Hepatocyte (in vitro differentiated cells): ENCODE results near the gene MAP7. TPM values are rescaled to one million over a fixed set of nuclear protein-coding genes. Genes with fewer than 3 reads are reported as not detected.

ENCODE experiments used
- DNase-seq: peaks from one replicate; pipeline ENCODE4 v3.0.0-alpha.2; 2016; ENCODE audit warnings: low spot score
- H2AFZ ChIP-seq: fragments of 200-600 bp; sonication (generic); 2 replicates; pipeline ENCODE4 v1.6.0; 2016; ENCODE audit warnings: antibody characterized with exemption, mild to moderate bottlenecking
- H3K27ac ChIP-seq: fragments of 200-600 bp; sonication (generic); 2 replicates; pipeline ENCODE4 v1.5.1; 2016; ENCODE audit warnings: mild to moderate bottlenecking
- H3K27me3 ChIP-seq: fragments of 200-600 bp; sonication (generic); 2 replicates; pipeline ENCODE4 v1.6.1; 2016
- H3K36me3 ChIP-seq: fragments of 200-600 bp; sonication (generic); replicated peaks from 2 replicates; pipeline ENCODE4 v1.5.1; 2016; ENCODE audit warnings: low read depth; ENCODE audit not compliant: insufficient read depth
- H3K4me1 ChIP-seq: fragments of 200-600 bp; sonication (generic); 2 replicates; pipeline ENCODE4 v1.5.1; 2016; ENCODE audit warnings: mild to moderate bottlenecking, moderate library complexity; ENCODE audit not compliant: insufficient read depth
- H3K4me2 ChIP-seq: fragments of 200-600 bp; sonication (generic); 2 replicates; pipeline ENCODE4 v1.6.0; 2016
- H3K4me3 ChIP-seq: fragments of 200-600 bp; sonication (generic); 2 replicates; pipeline ENCODE4 v1.5.1; 2016; ENCODE audit warnings: mild to moderate bottlenecking
- H3K79me2 ChIP-seq: fragments of 200-600 bp; sonication (generic); 2 replicates; pipeline ENCODE4 v1.6.0; 2017; ENCODE audit warnings: mild to moderate bottlenecking
- H3K9me2 ChIP-seq: fragments of 200-600 bp; sonication (generic); replicated peaks from 2 replicates; pipeline ENCODE4 v1.6.0; 2017; ENCODE audit warnings: mild to moderate bottlenecking; ENCODE audit not compliant: insufficient read depth
- H3K9me3 ChIP-seq: fragments of 200-600 bp; sonication (generic); 2 replicates; pipeline ENCODE4 v1.5.1; 2016; ENCODE audit warnings: low read depth, mild to moderate bottlenecking
- H4K20me1 ChIP-seq: fragments of 200-600 bp; sonication (generic); 2 replicates; pipeline ENCODE4 v1.6.0; 2016; ENCODE audit warnings: mild to moderate bottlenecking; ENCODE audit not compliant: insufficient read depth, poor library complexity, severe bottlenecking
- EZH2 ChIP-seq: fragments of 200-600 bp; sonication (generic); IDR thresholded peaks from 2 replicates; pipeline ENCODE4 v1.6.1; 2016; ENCODE audit warnings: antibody characterized with exemption, mild to moderate bottlenecking, borderline replicate concordance
- EZH2phosphoT487 ChIP-seq: fragments of 200-600 bp; sonication (generic); IDR thresholded peaks from one replicate; pipeline ENCODE4 v1.6.1; 2018; ENCODE audit warnings: antibody characterized with exemption, mild to moderate bottlenecking, low read depth, moderate library complexity; ENCODE audit not compliant: unreplicated experiment, severe bottlenecking
- WGBS: methylation state at CpG from one replicate; pipeline ENCODE4 v1.1.6; 2016; ENCODE audit warnings: low lambda C conversion rate; ENCODE audit errors: missing lambda C conversion rate; 5-methylcytosine and 5-hydroxymethylcytosine counted together
- polyA plus RNA-seq: library from polyadenylated mRNA; unstranded; fragments of >200 nt; fragmentation: Nextera tagmentation; extraction: Ambion mirVana; gene quantifications from 2 replicates; pipeline ENCODE4 v1.2.1, GENCODE V29; 2016
- total RNA-seq: library from RNA; depleted of rRNA; stranded (reverse); fragments of >200 nt; gene quantifications from 2 replicates; pipeline ENCODE4 v1.2.3, GENCODE V29; 2014
- TF ChIP-seq, protein P1 (sequence below): fragments of 200-600 bp; sonication (generic); IDR thresholded peaks from 2 replicates; pipeline ENCODE4 v1.5.1; 2016; ENCODE audit warnings: antibody characterized with exemption, mild to moderate bottlenecking; ENCODE audit not compliant: poor library complexity

The MAP7 gene
- total and polyA plus RNA-seq, 2 experiments from 2014 or later: 13.4 to 22.9 TPM

DNA sequence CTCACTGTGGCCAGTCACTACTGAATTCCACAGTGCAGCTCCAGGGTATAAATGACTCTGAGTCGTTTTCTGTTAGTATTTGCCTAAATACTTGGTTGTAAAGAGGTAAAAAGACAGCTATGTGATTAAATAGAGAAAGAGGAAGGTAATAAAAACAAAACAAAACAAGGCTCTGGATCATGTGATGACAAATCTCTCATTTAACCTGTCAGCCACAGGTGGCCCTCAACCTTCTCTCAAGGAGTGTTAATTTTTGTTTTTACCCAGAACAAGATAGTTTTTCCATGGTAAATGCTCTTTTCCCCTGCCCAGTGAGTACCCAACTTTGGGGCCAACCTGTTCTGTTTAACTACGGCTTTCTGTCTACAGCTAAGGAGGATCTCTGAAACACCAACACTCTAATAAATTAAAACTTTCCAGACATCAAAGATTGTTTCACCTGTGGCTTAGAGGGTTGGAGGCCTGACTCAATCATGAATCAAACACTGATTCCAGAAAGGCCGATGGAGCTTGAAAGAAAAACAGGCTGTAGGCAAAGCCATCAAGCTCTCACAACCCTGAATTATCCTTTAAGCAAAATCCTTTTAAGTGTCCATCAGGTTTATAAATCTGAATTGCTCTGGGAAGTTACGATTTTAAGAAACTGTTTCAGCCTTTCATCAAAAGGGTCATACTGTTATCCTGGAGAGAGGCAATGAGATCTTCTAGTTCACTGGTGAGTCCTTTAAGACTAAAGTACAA, 179.1 kb downstream of the MAP7 start:
- no peak for DNase-seq
- Histone ChIP-seq H4K20me1 (no peaks in the 10 kb centered on the region), H3K27ac (no peak overlapping the region), H3K36me3 (no peaks in the 10 kb centered on the region), H3K27me3 (no peaks in the 10 kb centered on the region), H3K4me2 (no peak overlapping the region), H3K4me1 (no peaks in the 10 kb centered on the region), H3K9me3 (no peaks in the 10 kb centered on the region), H3K9me2 (no peaks in the 10 kb centered on the region), H3K4me3 (no peak overlapping the region), H3K79me2 (no peaks in the 10 kb centered on the region), H2AFZ (no peak overlapping the region)
- TF ChIP-seq, protein P1, sequence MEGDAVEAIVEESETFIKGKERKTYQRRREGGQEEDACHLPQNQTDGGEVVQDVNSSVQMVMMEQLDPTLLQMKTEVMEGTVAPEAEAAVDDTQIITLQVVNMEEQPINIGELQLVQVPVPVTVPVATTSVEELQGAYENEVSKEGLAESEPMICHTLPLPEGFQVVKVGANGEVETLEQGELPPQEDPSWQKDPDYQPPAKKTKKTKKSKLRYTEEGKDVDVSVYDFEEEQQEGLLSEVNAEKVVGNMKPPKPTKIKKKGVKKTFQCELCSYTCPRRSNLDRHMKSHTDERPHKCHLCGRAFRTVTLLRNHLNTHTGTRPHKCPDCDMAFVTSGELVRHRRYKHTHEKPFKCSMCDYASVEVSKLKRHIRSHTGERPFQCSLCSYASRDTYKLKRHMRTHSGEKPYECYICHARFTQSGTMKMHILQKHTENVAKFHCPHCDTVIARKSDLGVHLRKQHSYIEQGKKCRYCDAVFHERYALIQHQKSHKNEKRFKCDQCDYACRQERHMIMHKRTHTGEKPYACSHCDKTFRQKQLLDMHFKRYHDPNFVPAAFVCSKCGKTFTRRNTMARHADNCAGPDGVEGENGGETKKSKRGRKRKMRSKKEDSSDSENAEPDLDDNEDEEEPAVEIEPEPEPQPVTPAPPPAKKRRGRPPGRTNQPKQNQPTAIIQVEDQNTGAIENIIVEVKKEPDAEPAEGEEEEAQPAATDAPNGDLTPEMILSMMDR: no peak
- TF ChIP-seq EZH2phosphoT487 (no peak), EZH2 (no peak)
- WGBS: 52% methylated on average over 4 of the region's 4 CpGs

DNA sequence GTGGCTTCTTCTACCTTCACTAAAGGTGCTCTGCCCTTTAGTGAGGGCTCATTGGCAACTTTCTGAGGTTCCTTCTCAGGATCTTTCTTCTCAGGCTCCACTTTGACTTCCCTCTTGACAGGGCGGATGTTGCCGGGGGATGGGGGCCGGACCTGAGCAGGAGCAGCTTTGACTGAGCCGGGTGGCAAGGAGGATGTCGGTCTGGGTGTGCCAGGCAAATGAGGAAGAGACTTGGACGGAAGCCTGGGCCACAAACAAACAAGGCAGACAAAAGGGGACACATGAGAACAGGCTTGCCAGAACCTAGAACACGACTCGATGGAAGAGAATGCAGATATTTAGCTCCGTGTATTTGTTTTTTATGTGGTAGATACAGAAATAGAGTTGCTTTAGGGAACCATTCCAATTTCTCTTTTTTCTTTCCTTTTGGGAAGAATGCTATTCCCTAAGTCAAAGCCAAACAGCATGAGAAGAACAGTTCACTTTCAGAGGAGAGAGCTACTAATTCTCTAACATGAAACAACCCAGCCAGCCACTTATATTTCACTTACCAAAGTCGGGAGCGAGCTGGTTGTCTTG, 184.4 kb downstream of the MAP7 start:
- DNase-seq: no peak
- TF ChIP-seq, protein P1: no peak
- TF ChIP-seq EZH2phosphoT487: no peak
- TF ChIP-seq EZH2: no peak
- no peak overlapping the region for H3K27ac ChIP-seq
- no peaks in the 10 kb centered on the region for H3K9me2 ChIP-seq
- H3K4me2 ChIP-seq: no peak overlapping the region
- H3K4me1 ChIP-seq: no peaks in the 10 kb centered on the region
- no peaks in the 10 kb centered on the region for H3K36me3 ChIP-seq
- no peaks in the 10 kb centered on the region for H3K79me2 ChIP-seq
- no peaks in the 10 kb centered on the region for H3K27me3 ChIP-seq
- no peaks in the 10 kb centered on the region for H4K20me1 ChIP-seq
- H2AFZ ChIP-seq: no peak overlapping the region
- WGBS: 90% methylated on average over 11 of the region's 11 CpGs
- no peaks in the 10 kb centered on the region for H3K9me3 ChIP-seq
- no peak overlapping the region for H3K4me3 ChIP-seq

DNA sequence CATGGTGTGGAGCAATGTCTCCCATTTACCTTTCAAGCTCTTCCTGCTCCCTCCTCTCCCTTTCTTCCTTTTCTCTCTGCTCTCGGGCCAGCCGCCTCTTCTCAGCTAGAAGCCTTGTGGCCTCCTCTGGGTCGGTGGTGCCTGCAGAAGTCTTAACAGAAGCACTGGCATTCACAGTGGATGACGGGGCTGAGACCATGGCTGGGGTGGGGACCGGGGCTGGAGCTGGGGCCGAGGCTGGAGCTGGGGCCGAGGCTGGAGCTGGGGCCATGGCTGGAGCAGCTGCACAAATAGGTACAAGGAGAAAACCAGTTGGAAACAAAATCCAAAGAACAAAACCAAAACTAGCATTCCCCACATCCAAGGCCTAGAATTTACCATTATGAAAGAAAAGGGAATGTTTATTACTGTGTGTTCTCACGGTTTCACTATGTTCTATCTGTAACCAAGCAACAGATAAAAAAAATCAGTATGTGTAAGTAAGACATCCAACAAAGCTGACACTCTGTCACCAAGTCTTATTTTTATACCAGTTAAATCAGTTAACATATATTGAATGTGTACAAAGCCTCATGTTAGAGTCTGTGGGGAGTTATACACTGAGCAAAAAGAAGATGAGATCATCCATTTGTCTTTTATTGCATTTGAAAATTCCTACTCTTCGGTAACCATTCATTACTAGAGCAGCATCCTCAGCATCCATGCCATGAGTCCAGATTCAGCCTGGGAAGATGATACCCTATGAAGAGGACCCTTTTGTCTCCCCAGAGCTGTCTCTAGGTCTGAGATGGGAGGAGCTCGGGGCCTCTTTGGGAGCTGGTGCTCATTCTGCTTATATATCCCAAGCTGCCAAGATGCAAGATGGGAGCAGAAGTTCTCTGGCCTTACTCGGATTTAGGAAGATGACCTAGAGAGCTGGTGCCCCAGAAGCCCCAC, 187.5 kb downstream of the MAP7 start:
- H3K4me1 ChIP-seq: no peaks in the 10 kb centered on the region
- no peaks in the 10 kb centered on the region for H3K9me2 ChIP-seq
- H4K20me1 ChIP-seq: no peaks in the 10 kb centered on the region
- no peak for DNase-seq
- H3K27ac ChIP-seq: no peak overlapping the region
- no peak overlapping the region for H3K4me2 ChIP-seq
- TF ChIP-seq EZH2 (no peak), EZH2phosphoT487 (no peak)
- TF ChIP-seq, protein P1: no peak
- H3K27me3 ChIP-seq: no peaks in the 10 kb centered on the region
- H3K79me2 ChIP-seq: no peaks in the 10 kb centered on the region
- 95% methylated on average over 11 of the region's 11 CpGs for whole genome bisulfite sequencing
- H2AFZ ChIP-seq: no peak overlapping the region
- no peaks in the 10 kb centered on the region for H3K36me3 ChIP-seq
- H3K9me3 ChIP-seq: no peaks in the 10 kb centered on the region
- H3K4me3 ChIP-seq: no peak overlapping the region
